Testis (tissue), 2 donors: ENCODE data around the gene ALB.

Source experiments
- CTCF ChIP-seq, 3 experiments: fragments of 450-650 bp in 2 of 3; fragments of 200-600 bp in 1 of 3; sonication (generic) in 1 of 3; IDR thresholded peaks; one replicate each; pipeline ENCODE4 v1.5.1; 2016 to 2019; ENCODE audit warnings: antibody characterized with exemption in 3 of 3, mild to moderate bottlenecking in 2 of 3, moderate library complexity in 1 of 3
- POLR2A ChIP-seq: fragments of 450-650 bp; IDR thresholded peaks from one replicate; pipeline ENCODE4 v1.6.1; 2017; ENCODE audit warnings: antibody characterized with exemption, mild to moderate bottlenecking, moderate library complexity

GRCh38 chr4:73379946-73380345 lies 24.1 kb upstream of the ALB start:
- TF ChIP-seq CTCF (IDR thresholded peaks at IDR 0.05) (no peak), POLR2A (no peak)
